ENCODE measurements around the gene DDX46. TPM values are rescaled to one million over a fixed set of nuclear protein-coding genes. Genes with fewer than 3 reads are reported as not detected.
"Not testable (repeated sequence)": the region's sequence is repeated elsewhere in the genome, so short reads cannot be mapped to it uniquely, and the experiment has no call there.

The DDX46 gene
- total RNA-seq, 1 donor from 2014 or later = 32.6 TPM

GRCh38 chr5:134835623-134836022 is 77.0 kb downstream of the DDX46 start:
- DNase-seq (ENCODE audit: low spot score) = no peak
- intact Hi-C loops (cut with DNase I) = no loop called here

GRCh38 chr5:134837530-134838181 is 79.1 kb downstream of the DDX46 start:
- no peak for DNase-seq (ENCODE audit: low spot score)
- intact Hi-C loops (cut with DNase I) = no loop called here

GRCh38 chr5:134838361-134838760 is 79.8 kb downstream of the DDX46 start:
- DNase-seq (ENCODE audit: low spot score); intact Hi-C loops (cut with DNase I): not testable (repeated sequence)

- intact Hi-C loops (cut with DNase I) = no loop called here
- DNase-seq (ENCODE audit: low spot score) = no peak
These were observed 82.2 kb downstream of the DDX46 start for GRCh38 chr5:134840811-134841210.

- intact Hi-C loops (cut with DNase I) = no loop called here
- DNase-seq (ENCODE audit: low spot score) = no peak
These were observed 85.7 kb downstream of the DDX46 start for GRCh38 chr5:134844252-134844651.

GRCh38 chr5:134845335-134845851 is 86.8 kb downstream of the DDX46 start:
- intact Hi-C loops (cut with DNase I) = loop anchor here (1.0 to 5.0 kb wide), 2 partner anchors 59 to 88 kb away; partner anchors contain the start of gene DDX46
- DNase-seq (ENCODE audit: low spot score) = no peak

GRCh38 chr5:134845852-134846640 is 87.5 kb downstream of the DDX46 start, which contains the start of gene C5orf24:
Gene C5orf24 (plus strand): TSS chr5:134845968. CDS start chr5:134854901, 8,933 bp downstream.
- intact Hi-C loops (cut with DNase I) = loop anchor here (1.0 to 5.0 kb wide), 3 partner anchors 28 to 89 kb away; partner anchors contain the start of genes DDX46 and TXNDC15
- DNase-seq (ENCODE audit: low spot score) = peak; percentile 96

- intact Hi-C loops (cut with DNase I) = loop anchor here (1.0 to 5.0 kb wide), 2 partner anchors 28 to 89 kb away; partner anchors contain the start of genes DDX46 and TXNDC15
- DNase-seq (ENCODE audit: low spot score) = no peak
These were observed 88.0 kb downstream of the DDX46 start for GRCh38 chr5:134846641-134846960.

GRCh38 chr5:134849434-134849933 is 90.9 kb downstream of the DDX46 start:
- intact Hi-C loops (cut with DNase I) = loop anchor here (5.0 kb wide), 1 partner anchor 92 kb away; the partner anchor contains the start of gene DDX46
- DNase-seq (ENCODE audit: low spot score) = not testable (repeated sequence)

- DNase-seq (ENCODE audit: low spot score) = no peak
- intact Hi-C loops (cut with DNase I) = no loop called here
These were observed 92.8 kb downstream of the DDX46 start for GRCh38 chr5:134851307-134851923.

- intact Hi-C loops (cut with DNase I); DNase-seq (ENCODE audit: low spot score): not testable (repeated sequence)
These were observed 97.9 kb downstream of the DDX46 start for GRCh38 chr5:134856465-134856864.

- intact Hi-C loops (cut with DNase I) = no loop called here
- DNase-seq (ENCODE audit: low spot score) = no peak
These were observed 98.8 kb downstream of the DDX46 start for GRCh38 chr5:134857401-134857800.

GRCh38 chr5:134864707-134865106 is 106.1 kb downstream of the DDX46 start:
- intact Hi-C loops (cut with DNase I) = no loop called here
- peak; percentile 14 for DNase-seq (ENCODE audit: low spot score)

GRCh38 chr5:134873494-134873893 is 114.9 kb downstream of the DDX46 start:
- DNase-seq (ENCODE audit: low spot score) = no peak
- intact Hi-C loops (cut with DNase I) = loop anchor here (10.0 kb wide), 1 partner anchor 139 kb away; the partner anchor contains the start of gene CAMLG

- DNase-seq (ENCODE audit: low spot score) = peak; percentile 96
- intact Hi-C loops (cut with DNase I) = loop anchor here (1.0 to 10.0 kb wide), 3 partner anchors 28 to 139 kb away; partner anchors contain the start of gene CAMLG
These were observed 115.6 kb downstream of the DDX46 start, which contains the start of gene TXNDC15 for GRCh38 chr5:134873987-134874830. Gene TXNDC15 (plus strand): TSS chr5:134874371. CDS start chr5:134874428, 57 bp downstream.

- peak; percentile 83 for DNase-seq (ENCODE audit: low spot score)
- intact Hi-C loops (cut with DNase I) = loop anchor here (1.0 to 10.0 kb wide), 3 partner anchors 29 to 140 kb away; partner anchors contain the start of gene CAMLG
These were observed 116.5 kb downstream of the DDX46 start for GRCh38 chr5:134874831-134875655.

GRCh38 chr5:134877159-134877558 is 118.6 kb downstream of the DDX46 start:
- intact Hi-C loops (cut with DNase I) = loop anchor here (10.0 kb wide), 1 partner anchor 142 kb away; the partner anchor contains the start of gene CAMLG
- DNase-seq (ENCODE audit: low spot score) = no peak
